ENCODE results near the gene CDKAL1.

DNA sequence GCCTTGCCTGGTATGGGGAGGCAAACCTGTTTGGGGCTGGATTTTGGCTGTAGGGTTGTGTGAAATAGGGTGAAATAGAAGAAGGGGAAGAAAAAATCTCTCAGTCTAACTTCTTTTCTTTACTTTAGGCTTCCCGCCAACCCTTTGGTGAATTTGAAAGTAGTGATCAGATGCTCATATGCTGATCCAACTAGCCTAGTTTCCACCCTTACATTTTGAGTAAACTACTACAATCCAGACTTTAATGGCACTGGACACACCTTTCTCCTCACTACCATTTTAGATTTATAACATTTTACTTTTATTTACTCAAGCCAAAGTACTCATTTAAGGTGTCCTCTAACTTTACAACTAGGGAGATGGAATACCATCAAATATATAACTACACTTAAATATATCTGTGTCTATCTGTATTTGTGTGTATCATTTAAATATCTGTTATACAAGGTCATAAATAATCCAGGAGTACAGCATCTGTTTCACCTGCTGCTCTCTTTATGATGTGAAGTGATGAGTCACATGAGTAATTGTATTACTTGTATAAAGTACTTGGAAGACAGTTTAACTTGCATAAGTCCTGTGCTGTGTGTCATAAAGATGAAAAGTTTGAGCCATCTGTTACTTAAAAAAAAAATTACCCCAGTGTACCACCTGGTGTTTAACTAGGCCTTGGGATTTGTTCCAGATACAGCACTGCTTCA, 172.1 kb downstream of the CDKAL1 start:
- TF ChIP-seq POLR2A (IDR thresholded peaks at IDR 0.05), result no peak
- TF ChIP-seq, protein P1, sequence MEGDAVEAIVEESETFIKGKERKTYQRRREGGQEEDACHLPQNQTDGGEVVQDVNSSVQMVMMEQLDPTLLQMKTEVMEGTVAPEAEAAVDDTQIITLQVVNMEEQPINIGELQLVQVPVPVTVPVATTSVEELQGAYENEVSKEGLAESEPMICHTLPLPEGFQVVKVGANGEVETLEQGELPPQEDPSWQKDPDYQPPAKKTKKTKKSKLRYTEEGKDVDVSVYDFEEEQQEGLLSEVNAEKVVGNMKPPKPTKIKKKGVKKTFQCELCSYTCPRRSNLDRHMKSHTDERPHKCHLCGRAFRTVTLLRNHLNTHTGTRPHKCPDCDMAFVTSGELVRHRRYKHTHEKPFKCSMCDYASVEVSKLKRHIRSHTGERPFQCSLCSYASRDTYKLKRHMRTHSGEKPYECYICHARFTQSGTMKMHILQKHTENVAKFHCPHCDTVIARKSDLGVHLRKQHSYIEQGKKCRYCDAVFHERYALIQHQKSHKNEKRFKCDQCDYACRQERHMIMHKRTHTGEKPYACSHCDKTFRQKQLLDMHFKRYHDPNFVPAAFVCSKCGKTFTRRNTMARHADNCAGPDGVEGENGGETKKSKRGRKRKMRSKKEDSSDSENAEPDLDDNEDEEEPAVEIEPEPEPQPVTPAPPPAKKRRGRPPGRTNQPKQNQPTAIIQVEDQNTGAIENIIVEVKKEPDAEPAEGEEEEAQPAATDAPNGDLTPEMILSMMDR (IDR thresholded peaks at IDR 0.05), result no peak
